Body of pancreas (tissue), 4 donors: ENCODE data around the gene ACER2. TPM values are rescaled to one million over a fixed set of nuclear protein-coding genes. Genes with fewer than 3 reads are reported as not detected.

Experiments used
- ATAC-seq: fragments of 150-250 bp; one replicate; pipeline ENCODE4 v1.9.1; 2016
- DNase-seq, 4 donors: peaks; one replicate each; pipeline ENCODE4 v3.0.0-alpha.2; 2019
- H3K27ac ChIP-seq, 4 donors: fragments of 200-600 bp; sonication (generic); 1 replicate in 3 of 4; 2 replicates in 1 of 4; pipeline versions ENCODE4 v1.5.1 to v1.6.1; 2016 to 2019; ENCODE audit warnings: mild to moderate bottlenecking in 1 of 4, mixed read lengths in 1 of 4, moderate library complexity in 1 of 4
- H3K27me3 ChIP-seq, 2 donors: fragments of 200-600 bp; sonication (generic); one replicate each; pipeline ENCODE4 v1.6.0; 2016; ENCODE audit warnings: mild to moderate bottlenecking in 1 of 2
- H3K36me3 ChIP-seq, 2 donors: fragments of 200-600 bp; sonication (generic); replicated peaks in 1 of 2; 2 replicates each; pipeline ENCODE4 v1.5.1; 2016; ENCODE audit warnings: low read depth in 2 of 2; ENCODE audit not compliant: insufficient read depth in 1 of 2
- H3K4me1 ChIP-seq: fragments of 200-600 bp; sonication (generic); one replicate; pipeline ENCODE4 v1.6.0; 2016
- H3K4me3 ChIP-seq, 2 donors: fragments of 200-600 bp; sonication (generic); 1 replicate in 1 of 2; 2 replicates in 1 of 2; pipeline ENCODE4 v1.5.1; 2016 to 2019
- H3K9me3 ChIP-seq, 3 donors: fragments of 200-600 bp; sonication (generic); 1 replicate in 2 of 3; 2 replicates in 1 of 3; pipeline ENCODE4 v1.5.1; 2016
- POLR2A ChIP-seq, 3 donors: fragments of 450-650 bp; IDR thresholded peaks; one replicate each; pipeline ENCODE4 v1.6.1; 2016; ENCODE audit warnings: antibody characterized with exemption in 3 of 3, mild to moderate bottlenecking in 2 of 3
- WGBS, 2 donors: methylation state at CpG; one replicate each; pipeline ENCODE4 v1.1.5; 2017; 5-methylcytosine and 5-hydroxymethylcytosine counted together
- intact Hi-C: fragments of 100-400 bp; cut with DNase I; formaldehyde crosslinking; loops from one replicate; pipeline ENCODE4 v1.15.1; 2023
- total RNA-seq, 2 donors: library from RNA; depleted of rRNA; stranded (reverse); fragments of >200 nt; gene quantifications; one replicate each; pipeline ENCODE4 v1.1.0, GENCODE V29; 2016
- TF ChIP-seq, protein P1 (sequence below), 7 experiments: fragments of 450-650 bp in 4 of 7; fragments of 200-600 bp in 3 of 7; sonication (generic) in 3 of 7; IDR thresholded peaks; one replicate each; pipeline ENCODE4 v1.5.1; 2016 to 2019; ENCODE audit warnings: antibody characterized with exemption in 7 of 7

ACER2 gene
- total RNA-seq, 2 donors from 2014 or later, result 5.3 to 8.0 TPM

GRCh38 chr9:19451240-19452087 lies 42.7 kb downstream of the ACER2 start:
- Histone ChIP-seq H3K4me1 (no peaks in the 10 kb centered on the region), H3K27ac (no peak overlapping the region), H3K27me3 (no peaks in the 10 kb centered on the region), H3K9me3 (no peaks in the 10 kb centered on the region), H3K4me3 (no peak overlapping the region), H3K36me3 (no peaks in the 10 kb centered on the region)
- ATAC-seq (no peak), DNase-seq (no peak)
- no peak for TF ChIP-seq POLR2A (IDR thresholded peaks at IDR 0.05)
- TF ChIP-seq, protein P1, sequence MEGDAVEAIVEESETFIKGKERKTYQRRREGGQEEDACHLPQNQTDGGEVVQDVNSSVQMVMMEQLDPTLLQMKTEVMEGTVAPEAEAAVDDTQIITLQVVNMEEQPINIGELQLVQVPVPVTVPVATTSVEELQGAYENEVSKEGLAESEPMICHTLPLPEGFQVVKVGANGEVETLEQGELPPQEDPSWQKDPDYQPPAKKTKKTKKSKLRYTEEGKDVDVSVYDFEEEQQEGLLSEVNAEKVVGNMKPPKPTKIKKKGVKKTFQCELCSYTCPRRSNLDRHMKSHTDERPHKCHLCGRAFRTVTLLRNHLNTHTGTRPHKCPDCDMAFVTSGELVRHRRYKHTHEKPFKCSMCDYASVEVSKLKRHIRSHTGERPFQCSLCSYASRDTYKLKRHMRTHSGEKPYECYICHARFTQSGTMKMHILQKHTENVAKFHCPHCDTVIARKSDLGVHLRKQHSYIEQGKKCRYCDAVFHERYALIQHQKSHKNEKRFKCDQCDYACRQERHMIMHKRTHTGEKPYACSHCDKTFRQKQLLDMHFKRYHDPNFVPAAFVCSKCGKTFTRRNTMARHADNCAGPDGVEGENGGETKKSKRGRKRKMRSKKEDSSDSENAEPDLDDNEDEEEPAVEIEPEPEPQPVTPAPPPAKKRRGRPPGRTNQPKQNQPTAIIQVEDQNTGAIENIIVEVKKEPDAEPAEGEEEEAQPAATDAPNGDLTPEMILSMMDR (IDR thresholded peaks at IDR 0.05), result no peak
- intact Hi-C loops, result no loop called here
- WGBS, 2 donors, result 84 to 88% methylated on average over 9 of the region's 9 CpGs

DNA sequence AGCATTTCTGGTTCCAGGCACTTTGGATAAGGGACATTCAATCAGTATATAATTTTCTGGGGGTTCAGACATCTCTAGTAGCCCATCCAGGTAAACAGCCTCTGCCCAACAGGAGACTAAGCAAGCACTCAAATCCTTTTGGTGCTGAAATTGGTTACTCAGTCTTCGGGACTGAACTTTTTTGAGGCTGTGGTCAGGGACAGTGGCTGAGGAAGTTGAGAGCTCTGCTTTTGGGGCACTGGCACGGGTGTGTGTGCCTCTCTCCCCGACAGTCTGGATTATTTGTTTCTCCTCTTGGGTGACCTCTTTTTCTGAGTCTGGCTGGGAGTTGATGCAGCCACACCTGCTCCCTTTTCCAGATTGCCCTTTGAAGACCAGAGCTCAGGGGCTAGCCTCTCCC lies 47.6 kb downstream of the ACER2 start:
- 38 to 48% methylated on average over 3 of the region's 3 CpGs for WGBS, 2 donors
- TF ChIP-seq, protein P1 (IDR thresholded peaks at IDR 0.05), result no peak
- TF ChIP-seq POLR2A (IDR thresholded peaks at IDR 0.05), result no peak
- no peak overlapping the region for H3K4me3 ChIP-seq
- no peaks in the 10 kb centered on the region for H3K9me3 ChIP-seq
- no peaks in the 10 kb centered on the region for H3K36me3 ChIP-seq
- intact Hi-C loops, result no loop called here
- no peak for DNase-seq
- no peak overlapping the region for H3K27ac ChIP-seq
- H3K27me3 ChIP-seq, result no peaks in the 10 kb centered on the region
- no peak for ATAC-seq
- peaks cover 8% of the 10 kb centered on the region for H3K4me1 ChIP-seq

DNA sequence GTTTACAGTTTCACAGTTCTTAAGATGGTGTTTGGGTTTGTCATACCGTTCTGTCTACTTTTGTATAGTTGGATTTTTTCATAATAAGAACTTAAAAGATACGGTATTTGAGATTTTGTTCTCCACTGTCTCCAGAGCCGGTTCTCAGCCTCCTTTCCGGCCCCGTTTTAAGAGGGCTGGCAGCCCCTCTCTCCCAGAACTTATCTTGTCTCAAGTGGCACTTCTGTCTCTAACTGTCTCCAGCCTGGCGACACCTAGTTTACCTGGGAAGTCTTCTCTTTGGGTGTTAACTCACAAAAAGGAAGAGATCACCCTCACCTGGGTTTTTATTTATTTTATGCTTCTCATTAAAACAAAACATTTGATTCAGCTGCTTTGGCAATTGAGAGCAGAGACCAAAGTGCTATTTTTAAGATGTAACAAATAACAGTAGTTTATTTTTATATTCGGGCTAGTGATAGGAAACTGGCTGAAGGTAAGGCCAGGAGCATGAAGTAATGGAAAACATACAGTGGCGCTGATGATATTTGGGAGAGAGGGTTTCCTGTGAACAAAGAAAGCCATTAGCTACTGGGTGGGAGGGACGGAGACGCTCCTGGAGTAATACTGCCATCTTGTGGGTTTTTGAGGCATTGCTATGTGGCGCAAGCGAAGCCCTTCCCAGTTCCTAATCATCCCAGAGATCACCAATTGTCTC lies 48.3 kb downstream of the ACER2 start:
- intact Hi-C loops, result no loop called here
- peak; percentile 97 for ATAC-seq
- Histone ChIP-seq H3K27me3 (no peaks in the 10 kb centered on the region), H3K4me1 (peaks cover 8% of the 10 kb centered on the region), H3K4me3 (no peak overlapping the region), H3K9me3 (no peaks in the 10 kb centered on the region), H3K27ac (no peak overlapping the region), H3K36me3 (no peaks in the 10 kb centered on the region)
- TF ChIP-seq POLR2A (IDR thresholded peaks at IDR 0.05), result no peak
- TF ChIP-seq, protein P1 (IDR thresholded peaks at IDR 0.05), result peak; percentile 92 to 97 (median 95)
- 28 to 33% methylated on average over 12 of the region's 12 CpGs for WGBS, 2 donors
- DNase-seq, result peak; percentile 69 to 77 (median 74)

- no peaks in the 10 kb centered on the region for H3K36me3 ChIP-seq
- H3K27ac ChIP-seq, result no peak overlapping the region
- no peaks in the 10 kb centered on the region for H3K27me3 ChIP-seq
- H3K4me1 ChIP-seq, result peaks cover 8% of the 10 kb centered on the region
- ATAC-seq (no peak), DNase-seq (no peak)
- 9 to 10% methylated on average over 5 of the region's 5 CpGs for WGBS, 2 donors
- intact Hi-C loops, result no loop called here
- TF ChIP-seq, protein P1 (IDR thresholded peaks at IDR 0.05), result no peak
- no peak for TF ChIP-seq POLR2A (IDR thresholded peaks at IDR 0.05)
- no peak overlapping the region for H3K4me3 ChIP-seq
- no peaks in the 10 kb centered on the region for H3K9me3 ChIP-seq
Measured at GRCh38 chr9:19457693-19458009, 48.8 kb downstream of the ACER2 start.
